ENCODE measurements around the gene CHRNB4.

Gene CHRNB4

GRCh38 chr15:78629716-78630065 lies 11.3 kb downstream of the CHRNB4 start:
- no peak for TF ChIP-seq ZFX (IDR thresholded peaks at IDR 0.05)
- TF ChIP-seq CTCF (conservative IDR thresholded peaks at IDR 0.05) = no peak
- H3K27ac ChIP-seq = no peak overlapping the region

GRCh38 chr15:78629031-78629715 lies 11.8 kb downstream of the CHRNB4 start:
- no peak for TF ChIP-seq CTCF (conservative IDR thresholded peaks at IDR 0.05)
- no peak for TF ChIP-seq ZFX (IDR thresholded peaks at IDR 0.05)
- H3K27ac ChIP-seq = no peak overlapping the region

GRCh38 chr15:78628227-78628626 lies 12.8 kb downstream of the CHRNB4 start:
- H3K27ac ChIP-seq = no peak overlapping the region
- TF ChIP-seq CTCF (conservative IDR thresholded peaks at IDR 0.05) = no peak

- H3K27ac ChIP-seq = no peak overlapping the region
- TF ChIP-seq ZFX (IDR thresholded peaks at IDR 0.05) (no peak), CTCF (conservative IDR thresholded peaks at IDR 0.05) (no peak)
Observed at GRCh38 chr15:78627348-78627747, 13.7 kb downstream of the CHRNB4 start.

- no peak overlapping the region for H3K27ac ChIP-seq
- TF ChIP-seq ZFX (IDR thresholded peaks at IDR 0.05) (no peak), CTCF (conservative IDR thresholded peaks at IDR 0.05) (no peak)
Observed at GRCh38 chr15:78626381-78626995, 14.5 kb downstream of the CHRNB4 start.

GRCh38 chr15:78625606-78626280 lies 15.3 kb downstream of the CHRNB4 start:
- no peak overlapping the region for H3K27ac ChIP-seq
- TF ChIP-seq ZFX (IDR thresholded peaks at IDR 0.05) (no peak), CTCF (conservative IDR thresholded peaks at IDR 0.05) (no peak)
